CD4-positive, alpha-beta T cell (primary cell): ENCODE data around the gene CCDC12. TPM values are rescaled to one million over a fixed set of nuclear protein-coding genes. Genes with fewer than 3 reads are reported as not detected.
"Not testable (repeated sequence)": the region's sequence is repeated elsewhere in the genome, so short reads cannot be mapped to it uniquely, and the experiment has no call there.

Experiments used
- ATAC-seq: fragments of 200-7000 bp; cut with Tn5 transposase; one replicate; pipeline ENCODE4 v1.10.0; 2022; ENCODE audit warnings: mild to moderate bottlenecking; ENCODE audit not compliant: poor library complexity
- CTCF ChIA-PET: fragments of 350-600 bp; sonication (Branson Sonifier 250); formaldehyde crosslinking; loops from one replicate; lab custom pipeline; 2021; ENCODE audit warnings: antibody characterized with exemption, inconsistent platforms; lab: Charles Lee
- POLR2A ChIA-PET: fragments of 350-600 bp; sonication (Branson Sonifier 250); formaldehyde crosslinking; loops from one replicate; lab custom pipeline; 2021; ENCODE audit warnings: antibody characterized with exemption, inconsistent platforms; lab: Charles Lee
- DNase-seq, 14 experiments: peaks; one replicate each; pipeline ENCODE4 v3.0.0-alpha.2; 2013 to 2020; ENCODE audit warnings: mixed read lengths in 2 of 14
- H3K27ac ChIP-seq, 2 donors: one replicate each; pipeline versions ENCODE4 v1.5.1 to v1.7.0; 2013; ENCODE audit warnings: low read length in 2 of 2, low read depth in 1 of 2, mild to moderate bottlenecking in 1 of 2
- H3K27me3 ChIP-seq, 2 experiments: 1 replicate in 1 of 2; 2 replicates in 1 of 2; pipeline versions ENCODE4 v1.6.1 to v1.7.0; 2013; ENCODE audit warnings: low read length in 2 of 2, control low read depth in 1 of 2, mild to moderate bottlenecking in 1 of 2, moderate library complexity in 1 of 2; ENCODE audit not compliant: insufficient read depth in 2 of 2, control insufficient read depth in 1 of 2
- H3K36me3 ChIP-seq: one replicate; pipeline ENCODE4 v1.6.1; 2013; ENCODE audit warnings: low read length, control low read depth; ENCODE audit not compliant: insufficient read depth
- H3K4me1 ChIP-seq: one replicate; pipeline ENCODE4 v1.6.1; 2013; ENCODE audit warnings: low read length, control low read depth; ENCODE audit not compliant: insufficient read depth
- H3K4me3 ChIP-seq: one replicate; pipeline ENCODE4 v1.5.1; 2013; ENCODE audit warnings: mild to moderate bottlenecking, low read length, moderate library complexity
- H3K9me3 ChIP-seq, 2 experiments: 1 replicate in 1 of 2; 2 replicates in 1 of 2; pipeline versions ENCODE4 v1.6.1 to v1.7.0; 2013; ENCODE audit warnings: low read length in 2 of 2, mild to moderate bottlenecking in 2 of 2, control low read depth in 1 of 2, moderate library complexity in 1 of 2; ENCODE audit not compliant: control insufficient read depth in 1 of 2, insufficient read depth in 1 of 2
- H3K27ac Mint-ChIP-seq: one replicate; pipeline ENCODE4 v1.8.0; 2020; ENCODE audit warnings: mixed read lengths
- H3K27me3 Mint-ChIP-seq: one replicate; pipeline ENCODE4 v1.8.0; 2021; ENCODE audit warnings: mixed read lengths
- H3K36me3 Mint-ChIP-seq: one replicate; pipeline ENCODE4 v1.8.0; 2021; ENCODE audit warnings: low read depth, mixed read lengths
- H3K4me1 Mint-ChIP-seq: one replicate; pipeline ENCODE4 v1.8.0; 2021; ENCODE audit warnings: low read depth, mixed read lengths
- H3K4me3 Mint-ChIP-seq: one replicate; pipeline ENCODE4 v1.8.0; 2020; ENCODE audit warnings: mild to moderate bottlenecking, mixed read lengths
- H3K9me3 Mint-ChIP-seq: one replicate; pipeline ENCODE4 v1.8.0; 2020; ENCODE audit warnings: mixed read lengths
- CTCF ChIP-seq: fragments of 200-600 bp; IDR thresholded peaks from one replicate; pipeline ENCODE4 v1.8.0; 2022; ENCODE audit warnings: antibody characterized with exemption, mild to moderate bottlenecking
- intact Hi-C, 2 experiments: fragments of 100-400 bp; cut with DNase I in 1 of 2; cut with micrococcal nuclease in 1 of 2; formaldehyde crosslinking; loops; one replicate each; pipeline versions ENCODE4 v1.15.1 to v1.9.0; 2023 to 2025; cut with DNase I, micrococcal nuclease
- total RNA-seq, 174 experiments: library from RNA in 2 of 174; stranded (reverse) in 2 of 174; gene quantifications; one replicate each; pipeline ENCODE4 v1.2.3 and lab custom pipeline; 2021 to 2026

CCDC12 gene
- total RNA-seq, 2 experiments from 2014 or later, result 57.5 to 59.5 TPM

- Mint-ChIP-seq H3K27me3 (no peaks in the 10 kb centered on the region), H3K4me3 (no peak overlapping the region), H3K4me1 (peaks cover 75% of the 10 kb centered on the region), H3K36me3 (peaks cover 68% of the 10 kb centered on the region), H3K27ac (no peak overlapping the region), H3K9me3 (no peaks in the 10 kb centered on the region)
- Histone ChIP-seq H3K27me3 (no peaks in the 10 kb centered on the region), H3K27ac (no peak overlapping the region), H3K4me3 (no peak overlapping the region), H3K4me1 (peaks cover 64% of the 10 kb centered on the region), H3K36me3 (peaks cover 33% of the 10 kb centered on the region), H3K9me3 (no peaks in the 10 kb centered on the region)
- ATAC-seq (no peak), DNase-seq (peak in 1 of 14 experiments; percentile 43)
- ChIA-PET CTCF (no interaction called here), POLR2A (interaction anchor here (0.9 to 1.3 kb wide), 2 partner anchors 12 to 14 kb away, joined by 4 to 5 read pairs; partner anchors contain the start of gene NBEAL2)
- no peak for TF ChIP-seq CTCF
- intact Hi-C loops, result loop anchor here in 1 of 2 experiments (5.0 kb wide), 1 partner anchor 47 kb away; no protein-coding TSS in a partner anchor
These were observed 11.4 kb downstream of the CCDC12 start for GRCh38 chr3:46965151-46965550.

- H3K4me3 Mint-ChIP-seq, intact Hi-C loops: not testable (repeated sequence)
These were observed 12.4 kb downstream of the CCDC12 start for GRCh38 chr3:46964038-46964590.

GRCh38 chr3:46962990-46963389 lies 13.6 kb downstream of the CCDC12 start:
- no peaks in the 10 kb centered on the region for H3K27me3 ChIP-seq
- peak overlapping the region; percentile 42 for H3K27ac Mint-ChIP-seq
- no peak overlapping the region for H3K4me3 Mint-ChIP-seq
- H3K36me3 ChIP-seq, result peaks cover 22% of the 10 kb centered on the region
- TF ChIP-seq CTCF, result no peak
- peaks cover 59% of the 10 kb centered on the region for H3K36me3 Mint-ChIP-seq
- CTCF ChIA-PET, result no interaction called here
- ATAC-seq, result no peak
- peaks cover 77% of the 10 kb centered on the region for H3K4me1 Mint-ChIP-seq
- peaks cover 62% of the 10 kb centered on the region for H3K4me1 ChIP-seq
- intact Hi-C loops, result no loop called here
- no peak overlapping the region for H3K4me3 ChIP-seq
- H3K9me3 ChIP-seq, result no peaks in the 10 kb centered on the region
- no peak for DNase-seq
- H3K9me3 Mint-ChIP-seq, result no peaks in the 10 kb centered on the region
- POLR2A ChIA-PET, result no interaction called here
- H3K27ac ChIP-seq, result no peak overlapping the region
- H3K27me3 Mint-ChIP-seq, result no peaks in the 10 kb centered on the region

More at GRCh38 chr3:46964038-46964590, 12.4 kb downstream of the CCDC12 start:
- peaks cover 57% of the 10 kb centered on the region for H3K36me3 Mint-ChIP-seq
- H3K9me3 Mint-ChIP-seq, H3K27ac Mint-ChIP-seq, H3K27me3 Mint-ChIP-seq, H3K27ac ChIP-seq, CTCF ChIA-PET, H3K9me3 ChIP-seq, ATAC-seq, H3K4me3 ChIP-seq, POLR2A ChIA-PET, DNase-seq, H3K27me3 ChIP-seq: not testable (repeated sequence)
- peaks cover 77% of the 10 kb centered on the region for H3K4me1 Mint-ChIP-seq
- H3K4me1 ChIP-seq, result peaks cover 65% of the 10 kb centered on the region
- H3K36me3 ChIP-seq, result peaks cover 27% of the 10 kb centered on the region

- Mint-ChIP-seq H3K9me3 (no peaks in the 10 kb centered on the region), H3K36me3 (peaks cover 57% of the 10 kb centered on the region), H3K4me3 (no peak overlapping the region), H3K27ac (peak overlapping the region; percentile 42), H3K4me1 (peaks cover 75% of the 10 kb centered on the region), H3K27me3 (no peaks in the 10 kb centered on the region)
- ATAC-seq, result no peak
- Histone ChIP-seq H3K4me1 (peaks cover 59% of the 10 kb centered on the region), H3K27me3 (no peaks in the 10 kb centered on the region), H3K36me3 (peaks cover 21% of the 10 kb centered on the region), H3K4me3 (no peak overlapping the region), H3K27ac (no peak overlapping the region), H3K9me3 (no peaks in the 10 kb centered on the region)
- intact Hi-C loops, result no loop called here
- ChIA-PET CTCF (no interaction called here), POLR2A (no interaction called here)
- no peak for TF ChIP-seq CTCF
- no peak for DNase-seq
These were observed 14.1 kb downstream of the CCDC12 start for GRCh38 chr3:46962427-46962826.
